Fibroblast of skin of right quadriceps (primary cell): ENCODE results near the gene PMEPA1.

Source experiments
- DNase-seq: peaks from one replicate; pipeline ENCODE4 v3.0.0-alpha.2; 2013

Gene PMEPA1

DNA sequence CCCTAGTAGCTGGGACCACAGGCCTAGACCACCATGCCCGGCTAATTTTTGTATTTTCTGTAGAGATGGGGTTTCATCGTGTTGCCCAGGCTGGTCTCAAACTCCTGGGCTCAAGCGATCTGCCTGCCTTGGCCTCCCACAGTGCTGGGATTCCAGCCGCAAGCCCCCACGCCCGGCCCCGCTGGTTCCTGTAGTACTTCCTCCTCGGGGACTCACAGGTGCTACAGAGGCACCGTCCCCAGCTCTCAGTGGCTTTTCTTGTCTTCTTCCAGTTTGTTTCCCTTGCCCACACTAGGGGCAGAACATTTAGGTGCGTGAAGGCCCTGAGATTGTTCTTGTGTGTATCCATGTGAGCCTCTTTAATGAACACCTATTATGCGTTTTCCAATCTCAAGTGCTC is 88.8 kb downstream of the PMEPA1 start:
- no peak for DNase-seq

GRCh38 chr20:57620274-57620990 is 89.4 kb downstream of the PMEPA1 start, which contains the start of gene ZBP1:
ZBP1 (minus strand) TSS chr20:57620426; CDS start chr20:57620295, 131 bp downstream.
- DNase-seq: no peak

DNA sequence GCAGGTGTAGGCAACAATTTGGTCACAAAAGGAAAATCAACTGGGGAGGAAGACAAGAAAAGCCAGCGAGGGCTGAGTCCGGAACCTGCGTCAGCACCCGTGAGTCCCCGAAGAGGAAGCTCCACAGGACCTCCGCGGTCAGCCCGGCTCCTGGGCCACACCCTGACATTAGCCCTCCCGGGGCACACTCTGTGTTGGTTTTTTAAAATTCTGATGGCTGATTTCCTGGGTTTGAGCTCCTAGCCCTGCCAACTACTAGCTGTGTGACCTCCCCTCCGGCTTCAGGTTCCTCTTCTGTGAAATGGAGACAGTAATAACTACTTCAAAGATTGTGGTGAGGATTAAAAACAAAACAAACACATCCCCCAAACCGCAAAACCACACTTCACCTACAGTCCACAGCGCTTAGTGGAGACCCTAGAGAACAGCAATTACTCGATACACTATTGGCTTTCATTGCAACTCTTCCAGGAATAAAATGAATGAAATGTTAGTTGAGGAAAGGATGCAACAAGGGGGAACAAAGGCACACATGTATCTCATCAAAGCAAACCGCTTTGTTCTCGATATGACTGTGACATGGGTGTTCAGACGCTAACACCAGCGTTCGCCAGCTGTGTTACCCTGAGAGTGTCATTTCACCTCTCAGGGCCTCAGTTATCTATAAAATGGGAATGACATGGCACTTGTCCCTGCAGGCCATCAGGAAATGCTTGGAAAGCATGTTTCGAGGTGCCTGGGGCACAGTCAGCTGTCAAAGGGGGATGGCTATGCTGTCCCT is 90.6 kb downstream of the PMEPA1 start:
- no peak for DNase-seq

- DNase-seq: no peak
Measured at GRCh38 chr20:57618764-57619050, 91.1 kb downstream of the PMEPA1 start.

- DNase-seq: no peak
Measured at GRCh38 chr20:57618091-57618763, 91.6 kb downstream of the PMEPA1 start.

DNA sequence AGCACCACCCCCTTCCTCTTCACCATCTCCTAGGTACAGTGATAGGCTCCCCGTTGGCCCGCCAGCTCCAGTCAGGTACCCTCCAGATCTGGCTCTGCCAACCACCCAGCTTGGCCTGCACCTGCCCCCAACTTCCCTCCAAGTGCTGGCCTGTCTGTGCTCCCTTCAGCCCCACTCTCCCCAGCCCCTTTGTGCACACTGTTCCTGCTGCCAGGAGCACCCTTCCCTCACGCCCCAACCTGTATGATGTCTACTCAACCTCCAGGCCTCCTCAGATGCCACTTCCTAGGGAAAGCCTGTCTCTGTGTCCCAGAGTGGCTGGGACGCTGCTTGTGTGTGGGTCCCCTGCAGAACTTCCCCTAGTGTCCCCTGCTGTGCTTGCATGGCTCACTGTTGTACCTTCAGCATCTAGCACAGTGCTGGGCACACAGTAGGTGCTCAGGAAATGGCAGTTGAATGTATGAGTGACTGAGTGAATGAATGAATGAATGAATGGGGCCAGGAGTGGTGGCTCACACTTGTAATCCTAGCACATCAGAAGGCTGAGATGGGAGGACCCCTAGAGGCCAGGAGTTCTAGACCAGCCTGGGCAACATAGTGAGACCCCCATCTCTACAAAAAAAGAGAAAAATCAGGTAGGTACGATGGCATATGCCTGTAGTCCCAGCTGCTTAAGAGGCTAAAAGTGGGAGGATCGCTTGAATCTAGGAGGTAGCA is 92.6 kb downstream of the PMEPA1 start:
- no peak for DNase-seq

- no peak for DNase-seq
Measured at GRCh38 chr20:57616143-57616951, 93.5 kb downstream of the PMEPA1 start.

DNA sequence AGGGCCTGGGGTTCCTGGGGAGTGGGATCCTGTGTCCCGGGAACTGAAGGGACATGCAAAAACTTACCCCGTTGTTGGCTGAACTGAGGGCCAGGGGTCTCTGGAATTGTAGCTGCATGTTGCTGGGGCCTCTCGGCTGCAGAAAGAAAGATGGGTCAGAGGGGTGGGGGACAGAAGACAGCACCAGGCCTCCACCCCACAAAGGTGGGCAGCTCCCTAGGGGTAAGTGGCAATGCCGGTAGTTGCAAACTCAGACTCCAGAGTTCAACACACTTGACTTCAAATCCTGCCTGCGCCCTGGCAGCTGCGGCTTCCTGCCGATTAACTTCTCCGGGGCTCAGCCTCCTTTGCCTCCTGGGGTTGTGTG is 94.4 kb downstream of the PMEPA1 start:
- DNase-seq: no peak

DNA sequence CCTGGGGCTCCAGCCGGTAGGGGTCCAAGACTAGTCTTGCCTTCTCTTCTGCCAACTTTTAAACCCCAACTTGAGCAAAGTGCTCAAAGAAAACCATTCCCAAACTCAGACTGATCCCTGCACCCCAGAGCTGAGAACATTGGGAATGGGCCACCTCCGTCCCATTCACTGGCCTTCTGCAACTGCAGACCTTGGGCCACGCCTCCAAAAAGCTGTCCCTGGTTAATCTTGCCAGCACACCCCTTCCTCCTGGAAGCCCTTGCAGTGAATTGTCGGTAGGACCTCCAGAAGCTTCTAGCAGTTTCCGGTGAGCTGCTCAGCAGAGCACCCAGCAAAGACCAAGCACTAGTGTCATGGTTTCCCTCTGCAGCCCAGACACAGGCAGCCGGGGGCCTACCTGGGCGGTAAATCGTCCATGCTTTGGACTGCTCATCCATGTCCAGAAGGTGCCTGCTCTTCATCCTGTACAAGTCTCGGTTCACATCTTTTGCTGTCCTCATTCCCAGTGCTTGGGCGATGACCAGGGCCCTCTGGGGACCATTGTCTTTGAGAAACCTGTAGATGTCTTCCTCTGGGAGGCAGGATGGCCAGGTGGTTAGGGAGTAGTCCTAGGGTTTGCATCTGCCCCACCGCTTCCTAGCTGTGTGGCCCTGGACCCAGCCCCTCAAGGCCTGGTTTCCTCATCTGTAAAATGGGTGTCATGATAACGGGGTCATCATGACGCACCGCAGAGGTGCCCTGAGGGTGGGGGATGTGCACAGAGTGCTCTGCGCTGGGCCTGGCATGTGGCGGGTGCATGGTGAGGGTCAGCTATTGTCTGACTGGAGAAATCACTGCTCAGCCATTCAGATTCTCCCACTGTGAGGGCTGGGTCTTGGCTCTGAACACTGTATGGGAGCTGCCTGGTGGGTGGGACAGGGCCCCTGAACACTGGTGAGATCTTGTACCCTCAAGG is 95.0 kb downstream of the PMEPA1 start:
- DNase-seq: no peak

- DNase-seq: no peak
Measured at GRCh38 chr20:57613481-57613921, 96.3 kb downstream of the PMEPA1 start.

- DNase-seq: no peak
Measured at GRCh38 chr20:57612916-57613315, 96.9 kb downstream of the PMEPA1 start.

- no peak for DNase-seq
Measured at GRCh38 chr20:57612436-57612835, 97.4 kb downstream of the PMEPA1 start.

DNA sequence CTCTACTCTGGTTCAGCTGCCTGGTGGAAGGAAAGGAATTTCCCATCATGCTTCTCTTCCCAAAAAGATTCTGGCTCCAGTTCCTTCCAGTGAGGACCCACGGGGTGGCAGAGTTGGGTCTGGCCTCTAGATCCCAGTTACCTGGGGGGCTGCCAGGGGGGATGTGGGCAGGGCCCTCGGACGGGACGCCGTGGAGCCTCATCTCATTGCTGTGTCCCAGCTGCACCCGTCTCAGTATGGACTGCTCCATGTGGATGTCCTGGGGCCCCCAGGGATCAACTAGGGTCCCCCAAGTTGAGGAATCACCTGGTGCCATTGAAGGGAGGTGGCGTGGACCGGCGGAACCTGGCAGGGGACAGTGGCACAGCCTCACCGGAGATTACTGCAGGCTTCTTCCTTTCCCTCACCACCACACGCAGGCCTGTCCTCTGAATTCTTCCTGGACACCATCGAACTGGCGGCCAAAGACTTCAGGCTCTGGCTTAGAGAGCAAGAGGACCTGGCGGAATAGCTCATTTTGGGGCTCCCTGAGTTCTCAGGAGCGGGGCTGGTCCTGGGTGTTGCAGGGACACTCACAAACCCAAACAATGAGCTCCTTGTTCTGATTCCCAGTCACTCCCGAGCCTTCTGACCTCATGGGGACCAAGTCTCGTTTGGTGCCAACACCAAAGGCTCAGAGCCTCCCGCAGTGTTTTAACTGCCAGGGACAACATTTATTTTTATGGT is 98.1 kb downstream of the PMEPA1 start:
- no peak for DNase-seq

DNA sequence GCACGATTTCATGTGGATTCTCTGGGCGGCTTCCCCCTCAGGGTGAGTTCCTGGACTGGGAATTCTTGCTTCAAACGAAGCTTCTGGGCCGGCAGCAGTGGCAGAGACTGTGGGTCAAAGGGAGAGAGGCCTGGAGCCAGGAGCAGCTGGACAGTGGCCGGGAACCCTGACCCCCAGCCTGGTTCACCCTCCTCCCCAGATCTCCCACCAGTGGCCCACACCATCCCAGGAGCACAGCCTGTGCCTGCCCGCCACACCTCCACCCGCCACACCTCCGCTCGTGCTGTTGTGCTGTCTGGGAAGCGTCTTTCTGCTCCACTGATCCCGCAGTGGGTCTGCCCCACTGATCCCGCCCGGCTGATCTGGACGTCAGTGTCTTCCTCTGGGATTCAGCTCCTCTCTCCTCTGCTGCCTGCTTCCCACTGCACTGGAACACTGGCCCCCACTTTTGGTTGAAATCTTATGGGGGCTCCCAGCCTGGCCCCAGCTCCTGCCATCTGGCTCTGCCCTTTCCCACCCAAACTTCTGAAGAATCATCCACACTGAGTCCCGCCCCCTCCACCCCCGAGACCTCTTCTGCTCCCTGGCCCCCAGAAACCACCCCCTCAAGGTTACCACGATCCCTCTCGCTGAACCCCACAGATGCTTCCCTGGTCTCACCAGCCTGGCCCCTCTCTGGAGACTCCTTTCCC is 99.4 kb downstream of the PMEPA1 start:
- DNase-seq: no peak

GRCh38 chr20:57609842-57610167 is 100.0 kb downstream of the PMEPA1 start:
- no peak for DNase-seq

- DNase-seq: no peak
Measured at GRCh38 chr20:57609086-57609841, 100.6 kb downstream of the PMEPA1 start.

- no peak for DNase-seq
Measured at GRCh38 chr20:57608516-57608915, 101.3 kb downstream of the PMEPA1 start.

DNA sequence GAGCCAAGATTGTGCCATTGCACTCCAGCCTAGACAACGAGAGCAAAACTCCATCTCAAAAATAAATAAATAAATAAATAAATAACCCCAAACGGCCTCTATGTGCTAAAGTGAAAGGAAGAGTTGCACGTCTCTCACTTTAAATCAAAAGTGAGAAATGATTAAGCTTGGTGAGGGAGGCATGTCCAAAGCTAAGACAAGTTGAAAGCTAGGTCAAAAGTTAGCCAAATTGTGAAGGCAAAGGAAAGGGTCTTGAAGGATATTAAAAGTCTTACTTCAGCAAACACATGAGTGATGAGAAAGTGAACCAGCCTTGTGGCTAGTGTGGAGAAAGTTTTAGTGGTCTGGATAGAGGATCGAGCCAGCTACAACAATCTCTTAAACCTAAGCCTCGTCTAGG is 103.9 kb downstream of the PMEPA1 start:
- DNase-seq: no peak

DNA sequence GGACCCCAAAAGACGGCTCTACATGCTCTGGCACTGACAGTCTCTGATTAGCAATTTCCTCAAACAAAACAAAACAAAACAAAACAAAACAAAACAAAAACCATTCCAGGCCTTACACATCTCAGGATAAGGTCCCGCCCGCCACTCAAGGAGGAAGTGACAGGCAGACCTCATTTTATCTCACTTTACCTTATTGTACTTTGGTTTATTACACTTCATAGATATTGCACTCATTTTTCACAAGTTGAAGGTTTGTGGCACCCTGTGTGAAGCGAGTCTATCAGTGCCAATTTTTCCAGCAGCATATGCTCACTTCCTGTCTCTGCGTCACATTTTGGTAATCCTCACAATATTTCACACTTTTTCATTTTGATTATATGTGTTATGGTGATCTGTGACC is 104.8 kb downstream of the PMEPA1 start:
- no peak for DNase-seq
